ACC112 (cell line): ENCODE data around the gene HIPK3.

Experiments
- H2AFZ ChIP-seq: fragments of 200-600 bp; sonication (generic); one replicate; pipeline ENCODE4 v1.6.0; 2017; ENCODE audit warnings: antibody characterized with exemption, low read length; ENCODE audit not compliant: unreplicated experiment
- H3K27ac ChIP-seq: fragments of 200-600 bp; sonication (generic); 2 replicates; pipeline ENCODE4 v1.5.1; 2014; ENCODE audit warnings: low read depth, mild to moderate bottlenecking, antibody characterized with exemption, low read length, moderate library complexity
- H3K27me3 ChIP-seq: fragments of 200-600 bp; sonication (generic); 2 replicates; pipeline ENCODE4 v1.6.1; 2014; ENCODE audit warnings: mild to moderate bottlenecking, antibody characterized with exemption, low read length, moderate library complexity, mixed read lengths; ENCODE audit not compliant: insufficient read depth
- H3K36me3 ChIP-seq: fragments of 200-600 bp; sonication (generic); 2 replicates; pipeline ENCODE4 v1.6.1; 2016; ENCODE audit warnings: mild to moderate bottlenecking, antibody characterized with exemption, low read length, moderate library complexity, mixed read lengths; ENCODE audit not compliant: insufficient read depth
- H3K4me1 ChIP-seq: fragments of 200-600 bp; sonication (generic); one replicate; pipeline ENCODE4 v1.6.1; 2016; ENCODE audit warnings: low read length, mixed read lengths; ENCODE audit not compliant: insufficient read depth, unreplicated experiment, control insufficient read depth
- H3K4me3 ChIP-seq: fragments of 200-600 bp; sonication (generic); 2 replicates; pipeline ENCODE4 v1.5.1; 2014; ENCODE audit warnings: mild to moderate bottlenecking, low read depth, low read length
- H3K79me2 ChIP-seq: fragments of 200-600 bp; sonication (generic); one replicate; pipeline ENCODE4 v1.6.0; 2016; ENCODE audit warnings: low read length; ENCODE audit not compliant: control insufficient read depth, unreplicated experiment, insufficient read depth

Gene HIPK3

DNA sequence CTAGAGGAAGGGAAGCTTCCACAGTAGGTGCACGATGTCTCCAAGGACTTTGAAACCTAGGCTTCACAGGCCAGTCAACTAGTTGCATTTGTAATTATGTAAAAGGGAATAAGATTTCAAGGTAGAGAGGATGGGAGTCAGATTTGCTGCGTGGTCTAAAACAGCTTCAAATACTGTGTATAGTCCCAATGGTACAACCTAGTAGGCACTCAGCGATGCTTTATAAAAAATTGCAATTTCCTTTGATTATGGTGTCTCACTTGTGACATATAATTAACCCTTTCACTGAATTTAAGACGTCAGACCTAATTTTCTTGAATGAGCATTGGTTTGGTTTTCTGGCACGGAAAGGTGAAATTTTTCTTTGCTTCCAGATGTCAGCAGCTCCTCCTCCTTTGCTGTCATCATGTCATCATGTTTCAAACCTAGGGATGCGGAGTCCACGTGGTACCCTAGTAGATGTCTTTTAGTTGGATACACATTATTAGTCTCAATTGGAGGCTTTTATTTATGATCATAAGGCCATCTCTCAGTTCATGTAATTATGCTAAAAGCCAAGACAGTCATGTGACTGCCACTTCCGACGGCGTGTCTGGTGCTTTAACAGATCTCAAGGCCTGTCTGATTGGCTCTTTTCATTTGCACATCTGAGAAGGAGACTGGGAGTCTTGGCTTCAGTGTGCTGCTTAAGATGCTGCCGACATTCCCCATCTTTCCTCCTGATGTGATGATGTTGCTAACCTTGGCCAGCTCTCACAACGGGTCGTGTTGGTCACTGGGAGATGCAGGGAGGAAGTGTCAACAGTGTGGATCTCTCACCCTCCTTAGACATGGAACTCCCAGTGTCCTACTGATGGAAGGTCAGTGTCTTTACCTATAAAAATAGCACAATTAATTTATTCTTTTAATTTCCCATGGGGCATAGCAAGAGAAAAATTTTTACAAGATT, 134.0 kb downstream of the HIPK3 start:
- Histone ChIP-seq H3K27ac (no peak overlapping the region), H2AFZ (no peak overlapping the region), H3K27me3 (no peaks in the 10 kb centered on the region), H3K4me1 (no peaks in the 10 kb centered on the region), H3K79me2 (peaks cover 8% of the 10 kb centered on the region), H3K36me3 (0 out of 2 replicates have a peak, but pooled peaks cover 5% of the 10 kb centered on the region), H3K4me3 (no peak overlapping the region)

DNA sequence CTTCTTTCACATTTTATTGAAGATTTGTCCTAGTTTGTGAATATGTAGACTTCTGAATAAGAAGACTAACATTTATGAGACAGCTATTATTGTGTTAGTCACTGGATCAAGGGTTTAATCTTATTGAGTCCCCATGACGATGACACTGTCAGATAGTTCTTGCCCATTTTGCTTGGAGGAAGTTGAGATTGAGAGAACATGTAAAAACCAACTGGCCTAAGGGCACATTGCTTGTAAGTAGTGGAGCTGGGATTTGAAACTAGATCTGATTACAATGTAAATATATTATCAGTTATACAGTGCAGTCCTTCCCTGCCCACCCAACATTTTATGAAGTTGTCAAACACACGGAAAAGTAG, 134.7 kb downstream of the HIPK3 start:
- Histone ChIP-seq H3K36me3 (0 out of 2 replicates have a peak, but pooled peaks cover 5% of the 10 kb centered on the region), H3K27me3 (no peaks in the 10 kb centered on the region), H3K4me1 (no peaks in the 10 kb centered on the region), H2AFZ (no peak overlapping the region), H3K4me3 (no peak overlapping the region), H3K27ac (no peak overlapping the region), H3K79me2 (peaks cover 7% of the 10 kb centered on the region)

DNA sequence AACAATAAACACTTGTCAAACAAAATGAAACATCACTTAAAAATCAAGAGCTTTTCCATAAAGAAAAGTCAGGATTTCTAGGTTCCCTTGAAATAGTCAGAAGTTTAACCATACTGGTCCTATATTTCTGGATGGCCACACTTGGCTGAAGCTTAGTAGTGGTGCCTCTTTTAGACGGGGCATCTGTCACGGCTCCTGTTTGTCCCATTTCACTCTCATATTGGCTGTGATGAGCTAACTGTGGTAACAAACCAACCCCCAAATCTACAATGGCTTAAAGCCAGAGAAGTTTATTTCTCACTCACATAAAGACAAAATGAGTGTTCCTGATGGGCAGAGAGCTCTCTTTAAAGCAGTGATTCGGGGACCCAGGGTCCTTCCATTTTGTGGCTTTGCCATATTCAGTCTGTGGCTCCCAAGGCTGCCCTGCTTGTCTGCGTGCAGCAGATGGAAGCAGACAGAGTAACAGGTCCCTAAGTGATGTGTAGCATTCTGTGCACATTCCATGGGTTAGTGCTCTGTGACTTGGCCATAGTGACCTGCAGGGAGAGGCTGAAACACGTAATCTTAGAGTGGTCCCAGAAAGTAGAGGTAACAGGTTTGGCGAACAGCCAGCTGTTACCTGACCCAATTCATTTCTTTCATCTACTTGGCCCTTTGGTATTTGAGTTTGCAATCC, 137.4 kb downstream of the HIPK3 start:
- H3K4me1 ChIP-seq: no peaks in the 10 kb centered on the region
- H3K4me3 ChIP-seq: no peak overlapping the region
- H2AFZ ChIP-seq: no peak overlapping the region
- 0 out of 2 replicates have a peak, but pooled peaks cover 2% of the 10 kb centered on the region for H3K36me3 ChIP-seq
- H3K79me2 ChIP-seq: peaks cover 7% of the 10 kb centered on the region
- no peaks in the 10 kb centered on the region for H3K27me3 ChIP-seq
- H3K27ac ChIP-seq: no peak overlapping the region

DNA sequence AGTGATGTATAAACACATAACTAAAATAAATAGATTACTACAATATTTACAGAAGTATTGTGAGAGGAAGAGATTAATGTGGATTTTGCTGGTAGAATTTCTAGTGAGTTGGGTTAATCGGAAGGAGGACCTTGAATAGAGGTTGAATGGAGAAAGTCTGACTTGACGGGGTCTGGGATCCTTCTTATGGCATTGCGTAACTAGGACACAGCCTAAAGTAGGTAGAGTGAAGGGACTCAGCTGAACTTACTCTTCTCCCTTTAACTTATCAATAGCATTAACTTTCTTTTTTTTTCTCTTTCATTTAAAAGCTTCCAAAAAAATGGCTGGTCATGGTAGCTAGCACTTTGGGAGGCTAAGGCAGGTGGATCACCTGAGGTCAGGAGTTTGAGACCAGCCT, 139.2 kb downstream of the HIPK3 start:
- H3K4me1 ChIP-seq: no peaks in the 10 kb centered on the region
- H3K27me3 ChIP-seq: no peaks in the 10 kb centered on the region
- H3K4me3 ChIP-seq: no peak overlapping the region
- peaks cover 7% of the 10 kb centered on the region for H3K79me2 ChIP-seq
- H2AFZ ChIP-seq: no peak overlapping the region
- H3K27ac ChIP-seq: no peak overlapping the region
- no peaks in the 10 kb centered on the region for H3K36me3 ChIP-seq

DNA sequence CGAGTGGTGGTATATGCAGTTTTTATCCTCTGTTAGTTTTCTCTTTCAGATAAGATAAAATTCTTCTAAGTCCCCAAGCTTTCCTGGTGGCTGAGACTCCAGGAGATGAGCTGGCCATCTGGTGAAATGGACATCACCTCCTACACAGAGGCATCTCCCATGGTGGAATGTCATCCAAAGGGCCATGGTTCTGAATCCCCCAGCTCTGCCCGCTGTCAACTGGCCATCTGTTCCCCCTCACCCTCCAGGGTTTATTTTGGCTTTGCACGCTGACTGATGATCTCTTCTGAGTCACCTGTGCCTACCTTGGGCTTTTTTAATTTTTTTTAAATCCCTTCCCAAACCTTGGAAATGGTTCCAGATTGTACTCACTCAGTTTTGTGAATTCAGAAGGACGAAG, 142.2 kb downstream of the HIPK3 start:
- Histone ChIP-seq H3K27me3 (no peaks in the 10 kb centered on the region), H3K4me1 (no peaks in the 10 kb centered on the region), H3K27ac (no peak overlapping the region), H3K79me2 (peaks cover 6% of the 10 kb centered on the region), H3K36me3 (no peaks in the 10 kb centered on the region), H2AFZ (no peak overlapping the region), H3K4me3 (no peak overlapping the region)

DNA sequence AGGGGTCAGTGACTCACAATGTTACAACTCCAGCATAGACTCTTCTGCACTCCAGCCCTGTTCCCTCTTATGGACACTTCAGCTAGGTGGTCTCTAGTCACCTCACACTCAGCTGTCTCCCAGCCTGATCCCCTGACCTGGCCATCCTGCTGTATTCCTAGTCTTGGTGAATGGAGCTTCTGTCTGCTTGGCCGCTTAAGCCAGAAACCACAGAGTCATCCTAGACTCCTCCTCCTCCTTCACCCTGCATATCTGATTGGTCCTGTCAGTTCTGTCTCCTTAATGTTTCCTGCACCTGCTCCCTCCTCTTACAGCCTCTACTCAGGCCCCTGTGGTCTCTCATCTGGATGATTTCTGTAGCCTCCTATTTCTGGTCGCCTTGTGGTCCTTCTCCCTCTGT, 144.9 kb downstream of the HIPK3 start:
- Histone ChIP-seq H3K27ac (no peak overlapping the region), H2AFZ (no peak overlapping the region), H3K79me2 (no peaks in the 10 kb centered on the region), H3K27me3 (no peaks in the 10 kb centered on the region), H3K36me3 (no peaks in the 10 kb centered on the region), H3K4me3 (no peak overlapping the region), H3K4me1 (no peaks in the 10 kb centered on the region)

DNA sequence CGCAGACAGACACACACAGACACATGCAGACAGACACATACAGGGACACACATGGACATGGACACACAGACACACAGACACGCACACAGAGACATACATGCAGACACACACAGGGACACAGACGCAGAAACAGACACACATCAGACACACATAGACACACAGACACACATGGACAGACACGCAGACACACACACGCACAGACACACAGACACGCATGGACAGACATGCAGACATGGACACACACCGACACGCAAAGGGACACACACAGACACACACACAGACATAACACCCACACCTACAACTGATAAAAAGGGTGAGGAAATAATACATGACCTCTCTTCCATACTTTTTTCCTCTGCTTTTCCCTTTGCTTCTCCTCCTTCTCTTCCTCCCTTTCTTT, 146.2 kb downstream of the HIPK3 start:
- Histone ChIP-seq H2AFZ (no peak overlapping the region), H3K27ac (no peak overlapping the region), H3K4me1 (no peaks in the 10 kb centered on the region), H3K4me3 (no peak overlapping the region), H3K36me3 (no peaks in the 10 kb centered on the region), H3K79me2 (no peaks in the 10 kb centered on the region), H3K27me3 (no peaks in the 10 kb centered on the region)

DNA sequence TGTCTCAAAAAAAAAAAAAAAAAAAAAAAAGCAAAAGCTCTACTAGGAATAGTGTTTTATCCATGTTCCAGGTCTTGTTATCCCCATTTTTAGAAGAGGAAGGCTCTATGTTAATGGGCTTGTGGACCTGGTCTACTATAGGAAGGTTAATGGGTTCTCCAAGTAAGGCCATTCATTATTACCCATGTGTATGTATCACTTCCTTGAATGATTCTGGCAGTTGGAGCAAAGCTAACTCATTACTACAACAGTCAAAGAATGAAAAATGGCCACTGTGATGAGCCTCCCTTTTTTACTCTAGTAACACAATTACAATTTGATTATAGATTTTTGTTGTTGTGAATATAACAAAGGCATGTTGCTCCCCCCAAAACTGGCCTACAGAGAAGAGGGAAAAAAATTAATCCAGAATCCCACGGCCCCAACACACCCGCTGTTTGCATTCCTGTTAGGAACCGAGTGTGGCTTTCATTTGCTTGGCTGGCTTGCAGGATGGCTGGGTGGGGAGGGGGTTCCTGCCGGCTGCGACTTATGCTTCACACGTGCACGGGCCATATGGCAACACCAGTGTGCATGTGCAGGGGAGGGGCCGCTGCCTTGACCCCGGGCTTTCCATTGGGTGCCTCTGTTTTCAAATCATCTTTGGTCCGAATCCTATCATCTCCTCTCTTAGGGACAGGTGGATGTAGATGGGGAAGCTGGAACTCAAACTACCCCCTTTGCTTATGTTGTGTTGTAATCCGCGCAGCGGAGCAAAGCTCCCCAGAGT, 148.8 kb downstream of the HIPK3 start:
- Histone ChIP-seq H3K36me3 (no peaks in the 10 kb centered on the region), H3K79me2 (no peaks in the 10 kb centered on the region), H3K27me3 (no peaks in the 10 kb centered on the region)

More for the DNA sequence above, 148.8 kb downstream of the HIPK3 start:
- H3K4me1 ChIP-seq: no peaks in the 10 kb centered on the region
- no peak overlapping the region for H3K4me3 ChIP-seq
- no peak overlapping the region for H2AFZ ChIP-seq
- H3K27ac ChIP-seq: no peak overlapping the region
